AG09319 (cell line): ENCODE data around the gene SMAGP.
A peak's percentile ranks its signal among the peaks of the same experiment; 100 is the strongest.
"Not testable (repeated sequence)": the region's sequence is repeated elsewhere in the genome, so short reads cannot be mapped to it uniquely, and the experiment has no call there.

Experiments
- DNase-seq: peaks from one replicate; pipeline ENCODE4 v3.0.0-alpha.2; 2010; ENCODE audit warnings: low read depth; ENCODE audit errors: extremely low read depth
- CTCF ChIP-seq: IDR thresholded peaks from 2 replicates; pipeline ENCODE4 v1.5.1; 2011; ENCODE audit warnings: low read depth, mild to moderate bottlenecking, inconsistent platforms, low read length, moderate library complexity

The SMAGP gene

GRCh38 chr12:51240971-51241370, 29.2 kb downstream of the SMAGP start:
- DNase-seq = no peak
- no peak for TF ChIP-seq CTCF

GRCh38 chr12:51238510-51239334, 31.5 kb downstream of the SMAGP start, which contains the start of gene DAZAP2:
Gene DAZAP2, plus strand, starts transcription at chr12:51238826. Its CDS starts 82 bp downstream, at chr12:51238908.
- DNase-seq = peak; percentile 88
- TF ChIP-seq CTCF = peak; percentile 3; the same call in 1 of the 2 replicates

- no peak for TF ChIP-seq CTCF
- no peak for DNase-seq
Measured at GRCh38 chr12:51238037-51238509, 32.1 kb downstream of the SMAGP start.

- no peak for TF ChIP-seq CTCF
Measured at GRCh38 chr12:51234530-51234929, 35.7 kb downstream of the SMAGP start.

GRCh38 chr12:51232642-51233041, 37.6 kb downstream of the SMAGP start:
- no peak for DNase-seq
- TF ChIP-seq CTCF = no peak

More at GRCh38 chr12:51234530-51234929, 35.7 kb downstream of the SMAGP start:
- DNase-seq = no peak

GRCh38 chr12:51229116-51229809, 41.0 kb downstream of the SMAGP start:
- no peak for DNase-seq
- TF ChIP-seq CTCF = no peak

- no peak for DNase-seq
- no peak for TF ChIP-seq CTCF
Measured at GRCh38 chr12:51227962-51228361, 42.3 kb downstream of the SMAGP start.

- not testable (repeated sequence) for DNase-seq
Measured at GRCh38 chr12:51227112-51227511, 43.1 kb downstream of the SMAGP start.
